Stimulated activated CD8-positive, alpha-beta memory T cell treated with anti-CD3 and anti-CD28 coated beads, Interleukin-7, amount 100 ng/mL, for 24 hours (primary cell): ENCODE measurements around the gene VAC14.
"Not testable (repeated sequence)": the region's sequence is repeated elsewhere in the genome, so short reads cannot be mapped to it uniquely, and the experiment has no call there.

Experiments
- DNase-seq: peaks from one replicate; pipeline ENCODE4 v3.0.0-alpha.2; 2020; ENCODE audit warnings: low read depth

The VAC14 gene

DNA sequence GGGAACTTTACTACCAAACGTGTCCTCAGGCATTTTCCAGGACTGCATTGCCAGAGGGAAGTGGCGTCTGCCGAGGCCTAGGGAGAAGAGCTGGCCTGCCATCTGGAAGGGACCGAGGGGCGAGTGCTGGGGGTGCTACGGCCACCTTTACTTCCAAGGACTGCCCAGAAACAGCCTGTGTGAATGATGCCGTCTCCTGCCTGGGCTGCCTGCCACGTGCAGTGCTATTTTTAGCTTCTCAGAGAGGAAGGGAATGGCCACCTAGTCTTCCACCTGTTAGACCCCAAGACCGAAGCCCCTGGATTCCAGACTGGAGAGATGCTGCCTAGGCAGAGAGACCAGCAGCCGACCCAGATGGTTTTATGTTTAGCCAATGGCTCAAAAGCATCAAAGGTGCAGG is 57.2 kb downstream of the VAC14 start:
- no peak for DNase-seq

DNA sequence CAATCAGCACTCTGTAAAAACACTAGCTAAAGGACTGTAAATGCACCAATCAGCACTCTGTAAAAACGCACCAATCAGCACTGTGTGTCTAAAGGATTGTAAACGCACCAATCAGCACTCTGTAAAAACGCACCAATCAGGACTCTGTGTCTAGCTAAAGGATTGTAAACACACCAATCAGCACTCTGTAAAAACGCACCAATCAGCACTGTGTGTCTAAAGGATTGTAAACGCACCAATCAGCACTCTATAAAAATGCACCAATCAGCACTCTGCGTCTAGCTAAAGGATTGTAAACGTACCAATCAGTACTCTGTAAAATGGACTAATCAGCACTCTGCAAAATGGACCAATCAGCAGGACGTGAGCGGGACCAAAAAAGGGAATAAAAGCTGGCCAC is 58.0 kb downstream of the VAC14 start:
- not testable (repeated sequence) for DNase-seq

DNA sequence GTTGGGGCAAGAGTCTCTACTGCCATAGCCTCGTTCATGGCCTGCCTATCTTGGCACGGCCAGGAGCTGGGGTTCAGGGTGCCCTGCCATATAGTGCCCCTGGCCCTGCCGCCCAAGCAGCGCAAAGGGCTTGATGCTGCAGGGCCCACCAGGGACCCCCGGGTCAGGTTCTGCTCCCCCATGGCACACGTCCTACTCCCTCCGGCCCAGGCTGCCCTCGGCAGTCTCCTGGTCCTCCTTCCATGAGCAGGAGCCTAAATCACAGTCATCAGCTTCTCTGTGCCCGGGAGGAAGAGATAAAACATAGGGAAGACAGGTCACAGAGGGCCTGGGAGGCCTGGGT is 59.2 kb downstream of the VAC14 start:
- no peak for DNase-seq

DNA sequence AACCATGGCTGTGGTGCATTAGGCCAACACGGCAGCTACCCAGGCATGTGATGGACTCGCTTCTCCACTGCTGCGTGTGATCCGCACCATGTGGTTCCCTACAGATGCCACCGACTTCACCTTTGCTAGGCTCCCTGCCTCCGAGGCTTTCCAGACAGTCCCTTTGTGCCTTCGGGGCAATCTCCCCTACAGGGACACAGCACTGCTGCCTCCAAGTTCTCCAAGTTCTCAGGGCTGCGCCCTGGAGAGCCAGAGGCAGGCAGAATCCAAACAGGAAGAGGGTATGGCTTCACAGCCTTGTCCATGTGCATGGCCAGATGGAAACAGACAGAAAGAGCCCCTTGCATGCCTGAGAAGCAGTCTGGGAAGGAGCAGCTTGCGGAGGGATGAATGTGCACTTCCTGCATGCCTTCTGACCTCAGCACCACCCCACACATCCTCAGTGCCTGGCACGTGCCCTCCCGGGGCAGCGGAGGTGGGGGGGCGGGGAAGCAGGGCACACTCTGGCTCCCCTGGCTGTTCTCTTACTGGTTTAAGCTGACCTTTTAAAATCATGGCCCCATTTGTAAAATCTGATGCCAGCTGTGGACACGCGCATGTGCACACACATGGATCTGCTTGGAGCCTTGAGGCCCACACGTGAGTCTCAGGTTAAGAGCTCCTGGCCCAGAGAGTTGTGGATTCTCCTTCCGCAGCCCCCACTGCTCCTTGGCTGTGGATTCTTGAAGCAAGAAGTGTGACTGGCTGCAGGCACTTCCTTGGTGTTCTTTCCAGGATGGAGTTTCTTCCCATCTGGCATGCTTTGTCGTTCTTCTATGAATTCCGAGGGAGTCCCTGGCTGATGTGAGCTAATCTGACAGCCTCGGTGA is 59.8 kb downstream of the VAC14 start:
- DNase-seq: no peak

DNA sequence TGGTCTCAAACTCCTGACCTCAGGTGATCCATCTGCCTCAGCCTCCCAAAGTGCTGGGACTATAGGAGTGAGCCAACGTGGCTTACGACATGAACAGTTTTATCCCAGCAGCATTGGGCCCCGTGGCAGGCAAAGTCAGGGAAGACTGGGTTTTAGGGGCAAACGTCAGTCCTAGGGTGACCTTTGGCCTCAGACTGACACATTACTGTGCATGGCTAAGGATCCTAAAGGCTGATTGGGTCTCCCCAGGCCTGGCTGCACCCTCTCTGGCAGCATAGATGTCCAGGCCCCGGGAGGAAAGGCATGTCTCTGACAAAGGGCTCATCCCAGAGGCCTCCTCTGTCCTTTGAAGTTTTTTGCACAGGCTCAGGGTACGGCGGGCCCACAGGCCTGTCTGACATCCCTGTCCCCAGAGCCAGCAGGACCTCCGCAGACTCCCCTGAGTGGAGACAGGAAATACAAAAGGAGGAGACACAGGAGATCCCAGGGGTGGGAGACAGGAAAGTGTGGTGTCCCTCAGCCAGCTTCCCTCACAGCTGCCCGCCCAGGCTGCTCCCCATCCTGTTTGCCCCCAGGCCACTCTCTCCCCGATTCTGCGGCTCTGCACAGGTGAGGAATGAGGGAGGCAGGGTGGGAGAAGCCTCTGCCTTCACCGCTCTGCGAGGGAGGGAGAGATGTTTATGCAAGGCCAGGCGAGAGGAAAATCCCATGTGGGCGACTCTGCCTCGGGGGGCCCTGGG is 60.6 kb downstream of the VAC14 start:
- no peak for DNase-seq

DNA sequence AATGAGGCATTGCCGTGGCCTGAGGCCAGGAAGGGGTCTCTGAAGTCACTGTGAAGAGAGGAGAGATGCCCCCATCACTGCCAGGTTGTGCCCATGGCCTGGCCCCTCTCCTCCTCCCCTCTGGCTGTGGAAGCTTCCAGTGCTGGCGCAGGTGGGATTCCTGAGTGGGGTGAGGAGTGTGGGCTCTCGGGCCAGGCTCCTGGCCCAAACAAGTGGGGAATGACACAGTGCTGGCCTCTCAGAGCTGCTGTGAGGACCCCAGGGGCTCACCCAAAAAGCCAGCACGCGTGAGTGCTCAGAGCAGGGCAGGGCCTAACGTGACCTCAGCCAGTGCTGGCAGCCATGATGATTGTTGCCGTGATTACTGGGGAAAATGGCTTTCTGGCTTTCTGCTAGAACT is 61.6 kb downstream of the VAC14 start:
- DNase-seq: no peak

DNA sequence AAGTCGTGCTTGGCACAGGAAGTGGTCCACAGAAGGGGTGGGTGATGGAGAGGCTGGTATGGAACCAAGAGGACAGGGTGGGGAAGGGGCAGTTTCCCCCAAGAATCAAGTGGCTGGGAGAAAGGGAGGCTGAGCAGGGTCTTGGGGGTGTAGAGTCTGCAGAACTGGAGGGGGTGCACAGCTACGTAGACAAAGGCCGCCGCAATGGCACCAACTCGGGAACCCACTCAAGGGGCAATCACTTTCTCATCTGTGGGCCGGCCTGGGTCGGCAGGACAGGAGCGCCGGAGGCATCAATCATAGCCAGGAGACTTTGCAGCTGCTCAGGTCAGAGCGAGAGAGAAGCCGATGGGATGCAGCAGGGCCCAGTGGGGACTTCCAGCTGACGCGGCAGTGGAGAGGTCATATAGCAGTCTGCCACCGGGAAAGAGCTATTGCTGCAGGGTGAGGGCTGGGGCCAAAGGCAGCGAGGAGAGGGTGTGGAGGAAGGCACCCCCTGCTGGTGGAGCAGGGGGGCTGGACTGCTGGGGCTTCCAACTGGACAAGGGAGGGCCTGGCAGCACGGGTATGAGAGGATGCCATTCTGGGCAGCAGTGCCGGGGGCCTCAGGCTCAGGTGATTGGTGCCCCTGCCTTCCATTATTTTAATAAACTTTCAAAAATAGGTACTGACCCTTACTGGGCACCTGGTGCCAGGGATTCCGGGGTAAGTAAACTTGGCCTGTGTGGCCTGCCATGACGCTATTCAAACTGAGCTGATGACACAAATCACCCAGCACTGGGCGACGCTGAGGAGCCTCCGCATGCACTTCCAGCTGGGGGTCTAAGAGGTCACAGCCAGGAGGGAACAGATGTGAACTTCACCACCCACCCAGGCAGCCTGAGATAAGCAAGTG is 62.6 kb downstream of the VAC14 start:
- no peak for DNase-seq

DNA sequence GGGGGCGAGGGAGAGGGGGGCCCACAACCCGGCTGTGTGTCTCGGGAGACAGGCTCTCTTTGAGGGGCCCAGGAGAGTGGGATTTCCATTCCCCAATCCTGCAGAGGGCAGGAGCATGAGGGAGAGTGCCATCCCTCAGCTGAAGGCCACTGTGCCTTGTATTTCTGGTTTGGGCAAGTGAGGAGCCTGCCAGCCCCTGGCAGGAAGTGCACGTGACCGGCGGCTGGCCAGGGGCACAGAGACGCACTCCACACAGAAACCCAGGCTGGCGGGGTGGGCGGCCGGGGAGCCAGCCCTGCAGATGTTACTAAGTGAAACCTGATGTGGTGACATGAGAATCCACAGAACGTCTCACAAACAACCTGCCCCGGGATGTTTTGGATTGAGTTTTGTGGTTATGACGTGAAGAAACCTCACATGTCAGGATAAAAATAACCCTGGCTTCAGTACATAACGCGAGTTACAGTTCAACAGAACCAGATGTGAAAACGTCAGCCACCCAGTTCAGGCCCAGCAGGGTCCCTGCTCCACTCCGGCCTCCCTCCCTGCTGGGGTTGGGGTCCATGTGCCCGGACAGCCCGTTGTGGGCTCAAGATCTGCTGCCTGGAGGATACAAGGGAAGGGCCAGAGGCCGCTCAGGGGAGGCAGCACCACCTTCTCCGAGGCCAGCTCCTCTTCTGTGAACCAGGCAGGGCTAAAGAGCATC is 63.4 kb downstream of the VAC14 start:
- peak; percentile 64 for DNase-seq

DNA sequence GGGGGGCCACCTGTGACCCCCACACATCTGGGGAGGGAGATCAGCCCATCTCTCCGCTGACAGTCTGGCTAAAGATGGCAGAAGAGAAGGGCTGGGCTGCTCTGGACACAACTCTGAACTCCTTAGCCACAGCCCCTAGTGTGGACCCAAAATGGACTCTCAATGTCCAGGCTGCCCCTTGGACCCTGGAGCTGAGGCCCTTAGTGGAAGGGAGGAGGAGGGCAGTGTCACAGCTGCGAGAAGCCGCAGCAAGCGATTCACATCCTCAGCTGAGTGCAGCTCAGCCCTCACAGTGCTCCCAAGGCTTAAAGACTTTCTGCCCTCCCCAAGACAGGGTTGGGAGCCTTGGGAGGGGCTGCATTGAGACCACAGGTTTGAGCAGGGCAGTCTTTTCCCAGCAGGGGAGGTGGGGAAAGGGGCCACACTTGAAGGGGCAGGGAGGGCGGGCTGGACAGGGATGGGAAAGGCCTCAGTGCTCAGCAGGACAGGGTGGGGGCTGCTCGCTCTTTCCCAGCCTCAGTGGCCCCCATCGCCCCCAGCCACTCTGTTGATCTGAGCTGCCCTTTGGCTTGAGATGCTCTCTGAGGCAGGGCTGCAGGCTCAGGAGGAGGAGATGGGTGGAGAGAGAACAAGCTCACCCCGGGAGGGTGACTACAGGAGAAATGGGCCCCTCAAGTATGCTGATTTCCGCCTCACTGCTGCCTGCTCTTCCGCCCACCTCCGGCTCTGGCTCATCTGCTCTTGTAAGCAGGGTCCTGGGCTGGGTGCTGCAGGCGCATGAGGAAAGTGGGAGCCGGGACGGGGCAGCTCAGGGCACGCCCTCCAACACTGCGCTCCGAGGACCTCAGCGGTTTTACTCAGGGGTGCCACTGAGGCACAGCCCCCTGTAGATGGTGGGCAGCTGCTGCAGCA is 64.2 kb downstream of the VAC14 start:
- no peak for DNase-seq

DNA sequence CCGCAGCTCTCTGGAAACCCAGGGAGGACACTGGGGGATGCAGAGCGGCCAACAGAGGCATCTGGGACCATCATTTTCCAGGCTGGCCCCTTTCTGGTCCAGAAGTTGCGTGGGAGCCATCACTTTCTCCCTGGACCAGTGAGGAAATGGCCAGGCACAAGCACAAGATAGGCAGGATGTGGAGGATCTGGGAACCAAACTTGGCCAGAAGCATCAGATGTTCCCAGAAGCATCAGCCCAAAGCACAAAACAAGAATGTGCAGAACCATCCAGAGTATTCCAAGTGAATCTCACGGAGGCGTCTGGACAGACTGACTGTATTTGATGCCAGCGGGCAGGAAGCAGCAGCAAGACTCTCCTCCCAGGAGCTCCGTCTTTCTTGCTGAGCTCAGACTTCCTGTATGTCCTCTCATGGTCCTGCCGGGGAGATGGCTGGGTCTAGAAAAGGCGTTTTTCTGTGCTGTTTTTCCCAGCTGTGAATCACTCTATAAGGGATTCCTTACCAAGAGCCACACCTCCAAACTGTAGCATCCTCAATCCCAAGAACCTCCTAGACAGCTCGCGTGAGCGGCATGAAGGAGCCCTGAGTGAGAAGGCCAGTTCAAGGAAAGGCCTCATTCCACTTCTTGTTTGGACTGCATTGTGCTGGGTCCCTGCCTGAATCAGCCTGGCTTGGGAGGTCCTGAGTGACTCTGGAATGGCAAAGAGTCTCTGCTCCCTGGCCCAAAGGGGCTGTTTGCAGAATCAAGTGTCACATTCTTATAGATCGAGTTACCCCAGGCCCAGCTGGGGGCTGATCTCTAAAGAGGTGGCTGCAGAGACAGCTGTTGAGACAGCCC is 65.6 kb downstream of the VAC14 start:
- DNase-seq: no peak

DNA sequence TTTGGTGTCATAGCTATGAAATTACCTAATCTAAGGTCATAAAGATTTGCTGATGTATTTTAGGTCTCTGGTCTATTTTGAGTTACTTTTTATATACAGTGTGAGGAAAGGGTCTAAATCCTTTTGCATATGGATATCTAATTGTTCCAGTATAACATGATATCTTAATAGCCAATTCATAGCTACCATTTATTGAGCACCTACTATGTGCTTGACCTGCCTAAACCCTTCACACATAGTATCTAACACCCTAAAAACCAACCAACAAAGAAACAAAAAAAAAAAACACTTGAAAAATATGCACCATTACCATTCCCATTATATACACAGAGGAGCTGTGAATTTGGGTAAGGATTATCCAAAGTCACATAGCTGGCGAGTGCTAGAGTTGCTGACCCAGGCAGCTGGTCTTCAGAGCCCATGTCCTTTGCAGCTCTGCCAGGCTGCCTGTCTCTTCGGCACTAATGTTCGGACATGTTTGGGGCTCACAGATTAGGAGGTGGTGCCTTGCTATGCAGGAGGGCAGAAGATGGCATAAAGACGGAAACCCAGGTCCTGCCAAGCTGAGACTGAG is 66.3 kb downstream of the VAC14 start:
- no peak for DNase-seq

DNA sequence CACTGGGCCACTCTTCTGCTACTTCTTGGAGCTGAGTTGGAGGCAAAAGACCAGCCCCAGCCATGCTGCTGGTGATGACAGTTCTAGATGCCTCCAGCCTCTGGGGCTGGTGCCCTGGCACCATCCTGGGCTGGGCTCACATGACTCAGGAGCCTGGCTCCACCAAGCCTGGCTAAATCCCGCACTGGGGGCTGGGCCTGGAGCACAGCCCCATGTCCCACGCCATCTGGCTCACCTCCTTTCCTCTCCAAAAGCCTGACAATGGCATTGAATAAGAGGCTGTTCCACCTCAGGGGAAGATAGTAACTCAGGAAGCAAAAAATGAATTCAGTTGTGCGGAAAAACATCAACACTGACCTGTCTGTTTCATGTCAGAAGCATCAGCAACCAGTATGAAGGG is 70.0 kb downstream of the VAC14 start:
- DNase-seq: no peak

DNA sequence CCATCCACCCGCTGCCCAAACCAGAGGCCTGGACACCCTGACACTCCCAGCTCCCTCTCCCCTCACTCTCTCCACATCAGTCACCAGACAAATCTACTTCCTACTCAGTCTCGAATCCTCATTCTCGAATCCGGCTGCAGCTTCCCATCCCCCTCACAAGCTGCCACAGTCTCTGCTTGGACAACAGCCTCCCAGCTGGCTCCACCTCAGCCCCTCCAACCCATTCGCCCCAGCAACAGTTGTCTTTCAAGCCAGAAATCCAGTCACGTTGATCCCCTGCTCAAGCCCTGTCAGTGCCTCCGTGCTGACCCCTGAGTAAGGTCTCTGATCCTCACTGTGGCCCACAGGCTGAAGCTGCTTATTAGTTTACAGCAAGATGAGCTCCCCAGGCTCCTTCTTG is 70.9 kb downstream of the VAC14 start:
- DNase-seq: no peak

DNA sequence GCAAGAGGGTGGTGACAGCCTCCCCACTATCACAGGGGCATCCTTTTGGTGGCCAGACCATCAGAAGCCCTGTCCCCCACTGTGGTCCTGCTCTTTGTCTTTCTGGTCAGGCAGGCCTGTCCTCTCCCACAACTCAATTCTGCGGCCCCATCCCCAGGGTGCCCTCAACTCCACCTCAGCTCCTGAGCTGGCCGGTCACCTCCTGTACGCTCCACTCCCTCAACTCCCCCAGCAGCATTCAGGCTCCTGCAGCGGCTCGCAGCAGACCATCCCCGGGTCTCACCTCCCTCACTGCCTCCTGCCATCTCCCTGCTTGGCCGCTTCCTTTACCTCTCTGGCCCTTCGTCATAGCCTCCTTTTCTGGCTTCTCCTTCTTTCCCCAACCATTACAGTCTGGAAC is 71.7 kb downstream of the VAC14 start:
- DNase-seq: no peak

DNA sequence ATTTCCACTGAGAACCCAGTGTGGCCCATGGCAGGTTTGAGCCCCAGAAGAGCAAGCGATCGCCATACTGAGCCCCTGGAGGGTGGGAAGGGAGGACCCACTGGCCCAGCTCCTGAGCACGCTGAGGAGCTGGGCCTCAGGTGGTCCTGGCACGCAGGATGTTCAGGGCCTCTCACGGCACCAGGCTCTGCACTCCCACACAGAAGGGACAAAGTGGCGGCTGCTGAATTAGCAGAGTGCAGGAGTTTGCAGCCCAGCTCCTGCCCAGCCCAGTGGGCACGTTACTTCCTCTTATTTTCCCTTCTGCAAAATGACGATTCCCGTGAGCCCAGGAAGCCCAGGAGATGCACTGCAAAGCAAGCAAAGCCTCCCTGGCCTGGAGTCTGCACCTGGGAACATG is 72.8 kb downstream of the VAC14 start:
- DNase-seq: no peak

DNA sequence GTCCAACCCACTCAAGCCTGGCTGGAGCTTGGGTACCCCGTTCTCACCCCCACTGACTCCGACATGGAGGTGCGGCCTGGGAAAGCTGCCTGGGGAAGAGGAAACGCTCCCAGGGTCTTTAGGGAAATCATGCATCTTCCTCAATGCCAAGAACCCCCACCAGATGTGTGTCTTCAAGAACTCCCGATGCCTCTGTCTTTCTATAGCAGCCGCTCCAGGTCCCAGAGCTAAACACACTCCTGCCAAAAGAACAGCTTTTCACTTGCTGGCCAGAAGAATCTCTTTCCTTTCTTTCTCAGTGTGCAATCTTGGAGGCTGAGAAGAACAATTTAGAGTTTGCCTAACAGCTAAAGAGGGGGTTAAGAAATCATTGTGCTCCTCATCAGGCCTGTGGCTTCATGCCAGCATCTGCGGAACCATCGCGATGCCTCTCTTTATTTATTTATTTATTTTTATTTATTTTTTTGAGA is 74.0 kb downstream of the VAC14 start:
- no peak for DNase-seq

DNA sequence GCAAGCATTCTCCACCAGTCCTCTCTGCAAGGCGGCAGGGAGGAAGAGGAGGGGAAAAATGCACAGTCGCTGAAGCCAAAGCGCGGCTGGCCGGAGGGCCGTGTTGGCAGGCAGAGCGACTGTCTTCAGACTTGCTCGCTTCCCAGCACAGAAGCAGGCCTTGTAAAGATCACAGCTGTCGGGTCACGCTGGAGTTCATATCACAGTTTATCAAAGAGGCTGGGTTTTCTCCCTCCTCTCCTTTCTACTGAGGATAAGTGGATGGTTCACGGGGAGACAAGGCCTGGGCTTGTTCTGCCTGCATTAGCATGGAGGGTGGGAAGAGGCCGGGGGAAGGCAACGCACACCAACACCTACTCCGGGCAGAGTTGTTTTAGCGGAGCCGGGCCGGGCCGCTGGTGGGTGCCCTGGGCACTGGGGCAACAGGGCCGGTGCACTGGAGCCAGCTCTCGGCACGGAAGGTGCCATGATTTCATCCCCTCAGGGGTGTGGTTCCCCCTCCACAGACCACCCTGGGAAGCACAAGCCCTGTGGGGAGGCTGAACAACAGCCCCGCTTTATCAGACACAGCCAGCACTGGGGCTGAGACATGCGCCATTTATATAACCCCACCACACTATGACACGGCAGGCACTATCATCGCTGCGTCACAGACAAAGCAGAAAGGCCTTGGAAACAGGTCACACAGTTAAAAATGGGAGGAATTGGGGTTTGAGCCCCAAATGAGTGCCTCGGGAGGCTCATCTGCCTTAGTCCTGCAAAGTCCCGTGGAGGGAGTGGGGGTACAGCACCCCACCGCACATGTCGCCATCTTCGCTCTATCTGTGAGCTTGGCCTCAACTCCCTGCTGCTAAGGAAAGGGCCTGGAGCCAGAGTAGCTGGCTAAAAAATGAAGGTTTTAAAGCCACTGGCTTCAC is 74.8 kb downstream of the VAC14 start:
- no peak for DNase-seq
